ENCODE data around the gene CLEC18C.
"Not testable (repeated sequence)": the region's sequence is repeated elsewhere in the genome, so short reads cannot be mapped to it uniquely, and the experiment has no call there.

The CLEC18C gene

DNA sequence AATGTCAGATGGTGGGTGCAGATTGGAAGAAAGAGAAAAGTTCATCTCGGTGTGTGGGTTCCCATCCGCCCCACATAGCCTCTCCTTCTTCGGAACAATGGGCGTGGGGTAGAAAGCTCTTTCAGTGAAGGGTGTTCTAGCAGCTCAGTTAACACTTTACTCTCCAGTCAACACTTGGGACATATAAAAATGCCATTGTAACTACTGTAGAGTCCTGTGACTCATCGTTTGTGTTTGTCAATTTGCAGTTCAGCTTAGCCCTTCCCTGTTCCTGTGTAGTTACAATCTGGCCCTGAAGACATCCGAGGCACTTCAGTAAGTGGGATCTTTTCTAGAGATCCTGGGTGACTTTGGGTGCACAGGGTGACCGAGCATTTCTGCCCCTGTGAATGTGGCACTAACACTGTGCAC is 11.5 kb upstream of the CLEC18C start:
- ChIA-PET POLR2A (no interaction called here), CTCF (interaction anchor here (1.2 to 1.4 kb wide), 2 partner anchors 90 to 106 kb away, joined by 3 to 4 read pairs; partner anchors contain the start of gene EXOSC6)
- H3K4me3 ChIP-seq (ENCODE audit: low read depth, low read length) = no peak overlapping the region
- DNase-seq (ENCODE audit: low read depth, low spot score) = peak; percentile 38
- TF ChIP-seq, protein P1, sequence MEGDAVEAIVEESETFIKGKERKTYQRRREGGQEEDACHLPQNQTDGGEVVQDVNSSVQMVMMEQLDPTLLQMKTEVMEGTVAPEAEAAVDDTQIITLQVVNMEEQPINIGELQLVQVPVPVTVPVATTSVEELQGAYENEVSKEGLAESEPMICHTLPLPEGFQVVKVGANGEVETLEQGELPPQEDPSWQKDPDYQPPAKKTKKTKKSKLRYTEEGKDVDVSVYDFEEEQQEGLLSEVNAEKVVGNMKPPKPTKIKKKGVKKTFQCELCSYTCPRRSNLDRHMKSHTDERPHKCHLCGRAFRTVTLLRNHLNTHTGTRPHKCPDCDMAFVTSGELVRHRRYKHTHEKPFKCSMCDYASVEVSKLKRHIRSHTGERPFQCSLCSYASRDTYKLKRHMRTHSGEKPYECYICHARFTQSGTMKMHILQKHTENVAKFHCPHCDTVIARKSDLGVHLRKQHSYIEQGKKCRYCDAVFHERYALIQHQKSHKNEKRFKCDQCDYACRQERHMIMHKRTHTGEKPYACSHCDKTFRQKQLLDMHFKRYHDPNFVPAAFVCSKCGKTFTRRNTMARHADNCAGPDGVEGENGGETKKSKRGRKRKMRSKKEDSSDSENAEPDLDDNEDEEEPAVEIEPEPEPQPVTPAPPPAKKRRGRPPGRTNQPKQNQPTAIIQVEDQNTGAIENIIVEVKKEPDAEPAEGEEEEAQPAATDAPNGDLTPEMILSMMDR (IDR thresholded peaks at IDR 0.05; ENCODE audit: insufficient read depth, low read length, missing control alignments) = no peak

- POLR2A ChIA-PET = no interaction called here
Measured at GRCh38 chr16:70163596-70163995, 10.0 kb upstream of the CLEC18C start.

DNA sequence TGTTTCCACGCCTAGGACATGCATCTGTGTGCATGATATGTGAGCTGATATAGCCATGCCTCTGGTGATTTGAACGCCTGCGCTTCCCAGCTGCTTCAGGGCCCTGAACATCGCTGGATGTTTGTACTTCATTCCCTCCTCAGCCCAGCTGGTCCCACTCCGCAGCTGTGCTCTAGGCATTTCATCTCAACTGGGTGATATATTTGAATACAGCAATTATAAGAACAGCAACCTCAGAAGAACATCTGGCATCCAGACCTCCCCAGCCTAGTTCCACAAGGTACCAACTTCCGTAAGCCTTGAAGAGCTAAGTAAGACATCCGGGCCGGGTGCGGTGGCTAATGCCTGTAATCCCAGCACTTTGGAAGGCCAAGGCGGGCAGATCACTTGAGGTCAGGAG is 6.9 kb upstream of the CLEC18C start:
- DNase-seq (ENCODE audit: low read depth, low spot score); CTCF ChIA-PET; H3K4me3 ChIP-seq (ENCODE audit: low read depth, low read length); POLR2A ChIA-PET: not testable (repeated sequence)

More at GRCh38 chr16:70163596-70163995, 10.0 kb upstream of the CLEC18C start:
- CTCF ChIA-PET = no interaction called here
- TF ChIP-seq, protein P1 (IDR thresholded peaks at IDR 0.05; ENCODE audit: insufficient read depth, low read length, missing control alignments) = no peak
- no peak overlapping the region for H3K4me3 ChIP-seq (ENCODE audit: low read depth, low read length)
- DNase-seq (ENCODE audit: low read depth, low spot score) = no peak

GRCh38 chr16:70173916-70174315 is 329 bp downstream of the CLEC18C start:
- CTCF ChIA-PET; H3K4me3 ChIP-seq (ENCODE audit: low read depth, low read length); POLR2A ChIA-PET; DNase-seq (ENCODE audit: low read depth, low spot score): not testable (repeated sequence)

DNA sequence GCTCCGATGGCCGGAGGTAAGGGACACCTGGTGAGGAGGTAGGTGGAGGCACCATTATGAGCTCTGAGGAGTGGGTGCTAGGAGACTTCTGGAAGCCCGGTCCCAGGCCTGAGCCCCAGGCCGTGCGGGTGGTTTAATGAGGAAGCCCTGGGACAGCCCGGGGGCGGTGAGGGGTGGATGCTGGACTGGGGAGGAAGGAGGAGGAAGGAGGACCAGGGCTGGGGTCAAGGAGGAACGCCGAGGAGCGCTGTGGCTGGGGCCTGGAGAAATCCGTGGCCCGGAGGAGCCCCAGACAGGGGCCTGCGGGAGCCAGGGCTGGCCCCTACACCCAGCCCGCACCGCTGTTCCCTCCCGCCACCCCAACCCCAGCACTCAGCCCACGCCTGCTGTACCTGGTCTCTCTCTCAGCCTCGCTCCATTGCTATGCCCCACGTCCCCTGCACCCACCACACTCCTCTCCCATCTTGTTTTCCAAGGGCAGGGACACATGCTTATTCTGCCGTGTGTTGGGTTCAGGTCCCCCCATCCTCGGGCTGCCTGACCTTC is 873 bp downstream of the CLEC18C start:
- CTCF ChIA-PET; POLR2A ChIA-PET; DNase-seq (ENCODE audit: low read depth, low spot score); H3K4me3 ChIP-seq (ENCODE audit: low read depth, low read length): not testable (repeated sequence)

DNA sequence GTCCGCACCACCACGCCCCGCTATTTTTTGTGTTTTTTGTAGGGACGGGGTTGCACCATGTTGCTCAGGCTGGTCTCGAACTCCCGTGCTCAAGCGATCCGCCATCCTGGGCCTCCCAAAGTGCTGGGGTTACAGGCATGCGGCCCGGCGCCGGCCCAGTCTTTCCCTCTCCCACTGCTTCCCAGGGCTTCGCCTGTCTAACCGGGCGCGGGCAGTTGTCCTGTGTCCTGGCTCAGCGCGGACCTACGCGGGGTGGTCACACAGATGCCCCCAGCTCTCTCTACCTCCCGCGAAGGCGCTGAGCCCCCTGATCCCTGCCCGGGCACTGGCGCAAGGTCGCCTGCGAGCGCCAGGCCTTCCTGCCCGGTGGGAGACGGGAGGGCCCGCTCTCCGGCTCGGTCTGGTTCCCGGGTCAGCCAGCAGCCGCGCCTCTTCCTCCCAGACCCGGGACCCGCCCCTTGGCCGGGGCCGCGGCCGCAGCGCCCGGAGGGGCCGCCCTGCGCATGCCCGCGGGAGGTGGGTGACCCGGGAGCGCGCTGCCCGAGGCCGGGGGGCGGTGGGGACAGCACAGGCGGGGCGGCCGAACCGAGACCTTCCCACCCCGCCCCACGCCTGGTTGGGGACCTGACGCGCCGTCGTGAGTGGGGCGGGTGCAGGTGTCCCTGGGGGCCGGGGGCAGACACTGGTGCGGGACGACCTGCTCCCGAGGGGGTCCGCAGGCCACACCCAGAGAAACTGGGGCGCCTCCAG is 14.4 kb downstream of the CLEC18C start:
- H3K4me3 ChIP-seq (ENCODE audit: low read depth, low read length); POLR2A ChIA-PET; DNase-seq (ENCODE audit: low read depth, low spot score); CTCF ChIA-PET: not testable (repeated sequence)

DNA sequence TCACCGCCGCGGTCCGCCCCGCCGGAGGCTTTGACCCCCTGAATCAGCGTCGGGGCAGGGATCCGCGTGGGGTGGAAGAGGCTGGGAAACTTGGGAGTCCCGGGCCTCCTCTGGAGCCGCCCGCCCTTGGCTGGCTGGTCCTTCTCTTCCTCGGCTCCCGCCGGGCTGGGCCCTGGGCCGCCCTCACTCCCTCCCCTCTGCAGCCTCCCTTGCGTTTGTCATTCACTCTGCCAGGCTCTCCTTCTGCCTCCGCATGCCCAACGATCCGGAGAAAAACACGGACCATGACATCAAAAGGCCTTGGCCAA is 15.0 kb downstream of the CLEC18C start:
- CTCF ChIA-PET; POLR2A ChIA-PET; H3K4me3 ChIP-seq (ENCODE audit: low read depth, low read length); DNase-seq (ENCODE audit: low read depth, low spot score): not testable (repeated sequence)

- H3K4me3 ChIP-seq (ENCODE audit: low read depth, low read length); POLR2A ChIA-PET; CTCF ChIA-PET; DNase-seq (ENCODE audit: low read depth, low spot score): not testable (repeated sequence)
Measured at GRCh38 chr16:70190574-70190973, 17.0 kb downstream of the CLEC18C start.

DNA sequence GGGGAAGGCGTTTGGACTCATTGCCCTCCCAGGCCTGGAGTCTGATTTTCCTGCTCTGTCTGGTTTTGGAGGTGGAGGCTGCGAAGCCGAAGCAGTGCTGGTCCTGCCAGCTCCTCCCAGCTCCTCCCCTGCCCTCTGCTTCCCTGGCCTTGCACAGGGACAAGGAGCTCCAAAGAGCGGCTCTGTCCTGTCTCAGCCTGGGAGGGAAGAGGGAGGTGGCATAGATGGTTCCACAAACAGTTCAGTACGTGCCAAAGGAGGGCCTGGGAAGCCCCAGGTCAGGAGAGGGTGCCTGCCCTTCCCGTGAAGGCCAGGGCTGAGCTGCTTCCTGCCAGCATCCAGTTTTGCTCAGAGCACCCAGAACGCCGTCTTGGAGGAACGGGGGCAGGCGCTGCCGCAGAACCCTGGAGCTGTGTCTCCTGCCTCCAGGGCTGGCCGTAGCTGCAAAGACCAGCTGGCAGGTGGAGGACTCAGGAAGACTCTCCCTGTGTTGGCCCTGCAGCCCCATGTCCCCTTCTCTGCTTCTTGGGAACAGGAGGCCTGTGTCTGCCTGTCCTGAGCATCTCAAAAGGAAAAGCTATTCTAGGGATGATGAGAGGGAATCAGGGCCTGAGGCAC is 23.2 kb downstream of the CLEC18C start:
- DNase-seq (ENCODE audit: low read depth, low spot score); H3K4me3 ChIP-seq (ENCODE audit: low read depth, low read length); CTCF ChIA-PET; POLR2A ChIA-PET: not testable (repeated sequence)

DNA sequence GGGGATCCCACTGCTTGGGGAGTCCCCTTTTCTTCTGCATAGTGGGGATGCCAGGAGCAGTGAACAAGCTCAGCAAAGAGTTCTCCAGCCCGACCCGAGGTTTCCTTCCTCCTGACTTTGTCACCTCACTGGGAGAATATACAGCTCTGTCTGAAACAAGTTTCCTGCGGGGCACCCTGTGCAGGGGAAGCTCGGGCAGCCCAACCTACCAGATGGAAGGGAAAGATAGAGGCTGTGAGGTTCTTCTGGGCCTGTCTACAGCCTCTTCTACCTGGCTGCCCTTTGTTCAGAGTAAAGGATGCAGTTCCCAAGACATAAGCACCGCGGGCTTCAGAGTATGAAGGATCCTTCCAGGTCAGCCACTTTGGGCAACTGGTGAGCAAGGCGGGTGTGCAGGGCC is 24.0 kb downstream of the CLEC18C start:
- H3K4me3 ChIP-seq (ENCODE audit: low read depth, low read length); POLR2A ChIA-PET; CTCF ChIA-PET; DNase-seq (ENCODE audit: low read depth, low spot score): not testable (repeated sequence)

DNA sequence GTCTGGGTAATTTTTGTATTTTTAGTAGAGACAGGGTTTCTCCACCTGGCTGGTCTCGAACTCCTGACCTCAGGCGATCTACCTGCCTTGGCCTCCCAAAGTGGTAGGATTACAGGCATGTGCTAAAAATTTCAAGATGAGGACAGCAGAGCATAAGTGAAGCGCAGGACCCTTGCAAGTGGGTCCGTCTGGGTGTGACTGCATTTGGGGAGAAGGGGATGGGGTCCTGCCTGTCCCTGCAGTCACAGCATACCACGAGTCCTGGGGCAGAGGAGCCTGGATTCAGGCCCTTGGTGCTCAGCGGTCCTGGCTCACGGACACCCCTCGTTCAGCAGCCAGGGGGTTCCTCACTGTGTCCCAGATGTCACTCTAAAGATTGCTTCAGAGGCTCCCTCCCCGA is 24.6 kb downstream of the CLEC18C start:
- CTCF ChIA-PET; POLR2A ChIA-PET; DNase-seq (ENCODE audit: low read depth, low spot score); H3K4me3 ChIP-seq (ENCODE audit: low read depth, low read length): not testable (repeated sequence)

GRCh38 chr16:70198666-70199065 is 25.1 kb downstream of the CLEC18C start:
- DNase-seq (ENCODE audit: low read depth, low spot score); CTCF ChIA-PET; POLR2A ChIA-PET; H3K4me3 ChIP-seq (ENCODE audit: low read depth, low read length): not testable (repeated sequence)

GRCh38 chr16:70199170-70199569 is 25.6 kb downstream of the CLEC18C start:
- POLR2A ChIA-PET; H3K4me3 ChIP-seq (ENCODE audit: low read depth, low read length); CTCF ChIA-PET; DNase-seq (ENCODE audit: low read depth, low spot score): not testable (repeated sequence)

- POLR2A ChIA-PET; DNase-seq (ENCODE audit: low read depth, low spot score); CTCF ChIA-PET; H3K4me3 ChIP-seq (ENCODE audit: low read depth, low read length): not testable (repeated sequence)
Measured at GRCh38 chr16:70200063-70200462, 26.5 kb downstream of the CLEC18C start.

GRCh38 chr16:70203508-70203907 is 29.9 kb downstream of the CLEC18C start:
- DNase-seq (ENCODE audit: low read depth, low spot score); POLR2A ChIA-PET; CTCF ChIA-PET; H3K4me3 ChIP-seq (ENCODE audit: low read depth, low read length): not testable (repeated sequence)

Measured in AG04449 (cell line).